Left ventricle myocardium inferior (tissue), 1 donor: ENCODE data around the gene C3orf33. TPM values are rescaled to one million over a fixed set of nuclear protein-coding genes. Genes with fewer than 3 reads are reported as not detected.

Experiments used
- DNase-seq: peaks from one replicate; pipeline ENCODE4 v3.0.0-alpha.2; 2020
- H3K27ac ChIP-seq: fragments of 200-600 bp; replicated peaks from 2 replicates; pipeline ENCODE4 v1.8.0; 2021
- H3K27me3 ChIP-seq: fragments of 200-600 bp; 2 replicates; pipeline ENCODE4 v1.8.0; 2021; ENCODE audit warnings: low read depth
- H3K36me3 ChIP-seq: fragments of 200-600 bp; 2 replicates; pipeline ENCODE4 v1.8.0; 2021
- H3K4me1 ChIP-seq: fragments of 200-600 bp; 2 replicates; pipeline ENCODE4 v1.8.0; 2021
- H3K4me3 ChIP-seq: fragments of 200-600 bp; 2 replicates; pipeline ENCODE4 v1.8.0; 2021; ENCODE audit warnings: mild to moderate bottlenecking, moderate library complexity
- H3K9me3 ChIP-seq: fragments of 200-600 bp; replicated peaks from 2 replicates; pipeline ENCODE4 v1.8.0; 2021
- intact Hi-C: fragments of 100-400 bp; cut with micrococcal nuclease; formaldehyde crosslinking; loops from one replicate; pipeline ENCODE4 v1.11.0; 2022
- total RNA-seq: library from RNA; stranded (reverse); fragmentation: NEBNext Ultra II Directional; extraction: Animal tissue kit (Norgen Biotek cat#: 25700); gene quantifications from one replicate; pipeline ENCODE4 v1.2.1, GENCODE V29; 2021
- TF ChIP-seq, protein P1 (sequence below): fragments of 200-600 bp; IDR thresholded peaks from 2 replicates; pipeline ENCODE4 v1.8.0; 2021; ENCODE audit warnings: antibody characterized with exemption, mild to moderate bottlenecking, borderline replicate concordance
- donor health status: DM: no; HTN: yes; CAD: no; lungs with severe emphysema.

The C3orf33 gene
- total RNA-seq, 1 donor from 2014 or later: 6.6 TPM

DNA sequence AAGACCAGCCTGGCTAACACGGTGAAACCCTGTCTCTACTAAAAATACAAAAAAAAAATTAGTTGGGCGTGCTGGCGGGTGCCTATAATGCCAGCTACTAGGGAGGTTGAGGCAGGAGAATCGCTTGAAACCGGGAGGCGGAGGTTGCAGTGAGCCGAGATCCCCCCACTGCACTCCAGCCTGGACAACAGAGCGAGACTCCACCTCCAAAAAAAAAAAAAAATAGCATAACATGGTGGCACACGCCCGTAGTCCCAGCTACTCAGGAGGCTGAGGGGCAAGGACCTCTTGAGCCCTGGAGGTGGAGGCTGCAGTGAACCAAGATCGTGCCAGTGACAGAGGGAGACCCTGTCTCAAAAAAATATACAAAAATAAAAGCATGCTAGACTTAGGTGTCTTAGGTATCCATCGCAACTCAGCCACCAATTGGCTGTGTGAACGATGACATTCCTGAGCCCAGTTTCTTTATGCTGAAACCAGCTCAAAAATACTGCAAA lies 67.5 kb downstream of the C3orf33 start:
- no peaks in the 10 kb centered on the region for H3K9me3 ChIP-seq
- H3K27me3 ChIP-seq: peaks cover 49% of the 10 kb centered on the region
- H3K36me3 ChIP-seq: no peaks in the 10 kb centered on the region
- peaks cover 5% of the 10 kb centered on the region for H3K4me1 ChIP-seq
- TF ChIP-seq, protein P1, sequence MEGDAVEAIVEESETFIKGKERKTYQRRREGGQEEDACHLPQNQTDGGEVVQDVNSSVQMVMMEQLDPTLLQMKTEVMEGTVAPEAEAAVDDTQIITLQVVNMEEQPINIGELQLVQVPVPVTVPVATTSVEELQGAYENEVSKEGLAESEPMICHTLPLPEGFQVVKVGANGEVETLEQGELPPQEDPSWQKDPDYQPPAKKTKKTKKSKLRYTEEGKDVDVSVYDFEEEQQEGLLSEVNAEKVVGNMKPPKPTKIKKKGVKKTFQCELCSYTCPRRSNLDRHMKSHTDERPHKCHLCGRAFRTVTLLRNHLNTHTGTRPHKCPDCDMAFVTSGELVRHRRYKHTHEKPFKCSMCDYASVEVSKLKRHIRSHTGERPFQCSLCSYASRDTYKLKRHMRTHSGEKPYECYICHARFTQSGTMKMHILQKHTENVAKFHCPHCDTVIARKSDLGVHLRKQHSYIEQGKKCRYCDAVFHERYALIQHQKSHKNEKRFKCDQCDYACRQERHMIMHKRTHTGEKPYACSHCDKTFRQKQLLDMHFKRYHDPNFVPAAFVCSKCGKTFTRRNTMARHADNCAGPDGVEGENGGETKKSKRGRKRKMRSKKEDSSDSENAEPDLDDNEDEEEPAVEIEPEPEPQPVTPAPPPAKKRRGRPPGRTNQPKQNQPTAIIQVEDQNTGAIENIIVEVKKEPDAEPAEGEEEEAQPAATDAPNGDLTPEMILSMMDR: no peak
- H3K4me3 ChIP-seq: no peak overlapping the region
- intact Hi-C loops: no loop called here
- H3K27ac ChIP-seq: no peak overlapping the region
- no peak for DNase-seq

DNA sequence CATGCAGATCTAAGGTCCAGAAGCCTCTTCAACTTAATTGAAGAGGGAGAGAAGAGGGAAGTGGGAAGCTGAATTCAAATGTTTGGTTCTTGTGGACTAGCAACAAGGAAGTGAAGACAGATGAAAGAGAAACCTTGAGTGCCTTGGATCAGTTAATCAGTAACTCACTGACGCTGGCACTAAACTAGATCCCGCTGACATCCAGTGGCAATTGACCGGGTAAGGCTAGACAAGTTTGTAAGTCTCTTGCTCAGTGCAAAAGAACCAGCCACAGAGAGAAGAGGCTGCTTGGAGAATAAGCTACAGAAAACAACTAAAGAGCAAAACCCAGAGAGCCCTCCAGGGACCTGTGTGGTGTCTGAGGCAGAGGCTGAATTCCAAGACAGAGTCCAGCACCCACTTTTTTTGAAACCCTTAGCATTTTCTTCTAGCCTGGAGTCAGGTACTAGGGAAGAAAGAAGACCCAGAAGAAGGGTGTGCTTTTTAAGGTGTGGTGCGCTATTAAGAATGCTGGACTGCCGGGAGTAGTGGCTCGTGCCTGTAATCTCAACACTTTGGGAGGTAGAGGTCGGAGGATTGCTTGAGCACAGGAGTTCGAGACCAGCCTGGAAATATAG lies 68.1 kb downstream of the C3orf33 start:
- Histone ChIP-seq H3K27ac (no peak overlapping the region), H3K9me3 (no peaks in the 10 kb centered on the region), H3K36me3 (no peaks in the 10 kb centered on the region), H3K27me3 (peaks cover 43% of the 10 kb centered on the region), H3K4me1 (no peaks in the 10 kb centered on the region), H3K4me3 (no peak overlapping the region)
- no peak for DNase-seq
- intact Hi-C loops: no loop called here
- TF ChIP-seq, protein P1: no peak

DNA sequence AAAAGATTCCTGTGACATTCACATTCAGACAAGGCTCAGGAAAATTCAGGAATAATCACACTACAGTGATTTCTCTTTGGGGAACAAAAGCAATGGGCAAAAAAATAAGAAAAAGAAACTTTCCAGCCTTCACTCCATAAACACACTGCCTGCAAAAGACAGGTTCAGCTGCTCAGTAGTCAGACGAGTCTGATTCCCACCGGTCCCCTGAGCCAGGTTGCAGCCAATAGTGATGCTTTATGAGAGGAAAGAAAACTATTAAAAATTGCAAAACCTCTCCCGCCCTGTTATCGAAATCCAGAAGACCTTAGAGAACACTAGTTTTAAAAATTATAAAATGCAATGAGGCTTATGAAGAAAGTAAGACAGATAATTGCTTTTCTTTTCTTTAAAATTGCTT lies 69.7 kb downstream of the C3orf33 start:
- H3K4me3 ChIP-seq: no peak overlapping the region
- DNase-seq: no peak
- intact Hi-C loops: no loop called here
- no peaks in the 10 kb centered on the region for H3K4me1 ChIP-seq
- H3K27me3 ChIP-seq: peaks cover 31% of the 10 kb centered on the region
- no peaks in the 10 kb centered on the region for H3K9me3 ChIP-seq
- TF ChIP-seq, protein P1: no peak
- no peak overlapping the region for H3K27ac ChIP-seq
- H3K36me3 ChIP-seq: no peaks in the 10 kb centered on the region

DNA sequence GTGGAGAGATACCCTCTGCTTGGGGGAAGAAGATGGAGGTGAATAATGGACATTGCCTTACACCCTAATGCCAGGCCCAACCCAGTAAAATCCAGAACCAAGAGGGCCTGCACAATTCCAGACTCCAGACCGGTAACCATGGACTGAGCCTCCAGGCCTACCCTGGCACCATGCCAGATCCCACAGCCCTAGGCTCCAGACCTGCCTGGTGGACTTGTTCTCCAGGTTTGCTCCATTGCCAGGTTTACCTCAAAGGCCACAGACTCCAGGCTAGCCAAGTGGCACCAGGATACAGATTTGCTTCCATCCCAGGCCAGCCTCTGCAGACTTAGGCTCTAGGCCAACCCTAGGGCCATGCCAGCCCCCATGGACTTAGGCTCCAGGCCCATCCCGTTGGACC lies 75.2 kb downstream of the C3orf33 start:
- Histone ChIP-seq H3K27me3 (peaks cover 14% of the 10 kb centered on the region), H3K36me3 (no peaks in the 10 kb centered on the region), H3K4me3 (no peak overlapping the region), H3K9me3 (no peaks in the 10 kb centered on the region), H3K4me1 (no peaks in the 10 kb centered on the region), H3K27ac (no peak overlapping the region)
- TF ChIP-seq, protein P1: no peak
- DNase-seq: no peak
- intact Hi-C loops: no loop called here

DNA sequence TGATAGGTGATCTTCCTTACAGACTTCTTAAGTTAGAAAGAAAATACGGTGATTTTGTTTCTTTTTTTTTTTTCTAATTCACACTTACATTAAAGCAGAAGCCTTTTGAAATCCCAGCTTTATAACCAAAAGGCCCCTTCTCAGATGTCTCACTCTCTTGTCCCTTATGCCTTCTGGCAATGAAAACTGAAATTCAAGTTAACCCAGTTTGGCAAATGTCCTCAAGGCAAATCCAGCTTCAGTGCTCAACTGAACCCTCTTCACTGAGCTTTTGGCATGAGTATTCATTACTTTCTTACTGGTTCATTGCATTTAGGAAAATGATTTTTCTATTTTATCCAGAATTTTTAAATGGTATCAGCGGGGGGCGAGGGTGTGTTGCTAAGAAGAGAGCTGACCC lies 78.2 kb downstream of the C3orf33 start:
- Histone ChIP-seq H3K4me1 (no peaks in the 10 kb centered on the region), H3K4me3 (no peak overlapping the region), H3K9me3 (no peaks in the 10 kb centered on the region), H3K27ac (no peak overlapping the region), H3K27me3 (peaks cover 14% of the 10 kb centered on the region), H3K36me3 (no peaks in the 10 kb centered on the region)
- TF ChIP-seq, protein P1: no peak
- intact Hi-C loops: no loop called here
- DNase-seq: no peak
